Suppressor macrophage (primary cell): ENCODE measurements around the gene RAD9A.

ENCODE experiments used
- DNase-seq, 4 experiments: peaks; one replicate each; pipeline ENCODE4 v3.0.0-alpha.2; 2020 to 2022
- total RNA-seq, 17 experiments: gene quantifications; one replicate each; lab custom pipeline; 2026; ENCODE audit warnings: mixed read lengths in 6 of 17, inconsistent platforms in 3 of 17; lab: John Stamatoyannopoulos, UW

The RAD9A gene
- 2.9 to 39.4 (median 10.1) reads per million in 17 experiments for total RNA-seq

- peak; percentile 97 to 99 (median 97) for DNase-seq
Observed at GRCh38 chr11:67391304-67392182, at the start of gene RAD9A. Gene RAD9A (plus strand): TSS chr11:67391986. CDS start chr11:67392045, 59 bp downstream.

- peak; percentile 33 to 68 (median 53) for DNase-seq
Observed at GRCh38 chr11:67344264-67344663, 47.5 kb upstream of the RAD9A start.

GRCh38 chr11:67345247-67345919 lies 46.4 kb upstream of the RAD9A start:
- no peak for DNase-seq

- peak; percentile 27 to 65 (median 55) for DNase-seq
Observed at GRCh38 chr11:67345920-67346819, 45.6 kb upstream of the RAD9A start.

GRCh38 chr11:67347964-67348749 lies 43.6 kb upstream of the RAD9A start:
- no peak for DNase-seq

GRCh38 chr11:67349036-67349435 lies 42.8 kb upstream of the RAD9A start:
- DNase-seq, result no peak

- no peak for DNase-seq
Observed at GRCh38 chr11:67349457-67349856, 42.3 kb upstream of the RAD9A start.

- DNase-seq, result no peak
Observed at GRCh38 chr11:67349928-67350465, 41.8 kb upstream of the RAD9A start.

- DNase-seq, result peak; percentile 86 to 92 (median 87)
Observed at GRCh38 chr11:67351275-67352005, 40.3 kb upstream of the RAD9A start.

GRCh38 chr11:67352546-67353316 lies 39.1 kb upstream of the RAD9A start:
- DNase-seq, result peak; percentile 54 to 82 (median 76)

GRCh38 chr11:67353317-67354074 lies 38.3 kb upstream of the RAD9A start, which contains the start of gene POLD4:
Gene POLD4 (minus strand): TSS chr11:67353546. CDS start chr11:67353399, 147 bp downstream.
- DNase-seq, result peak; percentile 97 to 99 (median 98)

GRCh38 chr11:67354075-67355022 lies 37.4 kb upstream of the RAD9A start:
- DNase-seq, result peak; percentile 73 to 89 (median 86)

- no peak for DNase-seq
Observed at GRCh38 chr11:67355023-67355793, 36.6 kb upstream of the RAD9A start.

- DNase-seq, result no peak
Observed at GRCh38 chr11:67355794-67356386, 35.9 kb upstream of the RAD9A start.

GRCh38 chr11:67356387-67356863 lies 35.4 kb upstream of the RAD9A start:
- no peak for DNase-seq

- peak; percentile 94 to 98 (median 95) for DNase-seq
Observed at GRCh38 chr11:67356864-67357561, 34.8 kb upstream of the RAD9A start.
